Measurements from ENCODE around the gene ZNF45.
"Not testable (repeated sequence)": the region's sequence is repeated elsewhere in the genome, so short reads cannot be mapped to it uniquely, and the experiment has no call there.

Gene ZNF45

GRCh38 chr19:43934985-43935708 lies at the start of gene ZNF45:
Gene ZNF45 (minus strand): TSS chr19:43935282. CDS start chr19:43922185, 13,097 bp downstream.
- H3K4me1 ChIP-seq (ENCODE audit: insufficient read depth, low read length), result no peaks in the 10 kb centered on the region
- H3K9ac ChIP-seq (ENCODE audit: low read depth, low read length), result peak within 1 kb of the TSS; percentile 95
- peaks cover 5% of the 10 kb centered on the region; the same call in 1 of the 2 replicates for H3K9me3 ChIP-seq (ENCODE audit: control insufficient read depth, insufficient read depth, low read length)
- H3K36me3 ChIP-seq (ENCODE audit: insufficient read depth, low read length), result peaks cover 4% of the 10 kb centered on the region

GRCh38 chr19:43984687-43985000 lies 49.6 kb upstream of the ZNF45 start:
- H3K36me3 ChIP-seq (ENCODE audit: insufficient read depth, low read length), result no peaks in the 10 kb centered on the region
- H3K4me1 ChIP-seq (ENCODE audit: insufficient read depth, low read length), result no peaks in the 10 kb centered on the region
- no peaks in the 10 kb centered on the region for H3K9me3 ChIP-seq (ENCODE audit: control insufficient read depth, insufficient read depth, low read length)
- peak overlapping the region; percentile 85 for H3K9ac ChIP-seq (ENCODE audit: low read depth, low read length)

- H3K36me3 ChIP-seq (ENCODE audit: insufficient read depth, low read length), result no peaks in the 10 kb centered on the region
- no peaks in the 10 kb centered on the region for H3K9me3 ChIP-seq (ENCODE audit: control insufficient read depth, insufficient read depth, low read length)
- H3K9ac ChIP-seq (ENCODE audit: low read depth, low read length), result peak within 1 kb of the TSS; percentile 85
- no peaks in the 10 kb centered on the region for H3K4me1 ChIP-seq (ENCODE audit: insufficient read depth, low read length)
Observed at GRCh38 chr19:43983912-43984686, 49.0 kb upstream of the ZNF45 start, which contains the start of gene ZNF155. Gene ZNF155 (plus strand): TSS chr19:43984188. CDS start chr19:43988544, 4,356 bp downstream.

- peak overlapping the region; percentile 85; the same call in 1 of the 2 replicates for H3K9ac ChIP-seq (ENCODE audit: low read depth, low read length)
- no peaks in the 10 kb centered on the region for H3K9me3 ChIP-seq (ENCODE audit: control insufficient read depth, insufficient read depth, low read length)
- no peaks in the 10 kb centered on the region for H3K4me1 ChIP-seq (ENCODE audit: insufficient read depth, low read length)
- no peaks in the 10 kb centered on the region for H3K36me3 ChIP-seq (ENCODE audit: insufficient read depth, low read length)
Observed at GRCh38 chr19:43983544-43983911, 48.4 kb upstream of the ZNF45 start.

- Histone ChIP-seq H3K9ac (ENCODE audit: low read depth, low read length) (no peak overlapping the region), H3K4me1 (ENCODE audit: insufficient read depth, low read length) (no peaks in the 10 kb centered on the region), H3K36me3 (ENCODE audit: insufficient read depth, low read length) (no peaks in the 10 kb centered on the region), H3K9me3 (ENCODE audit: control insufficient read depth, insufficient read depth, low read length) (peaks cover 7% of the 10 kb centered on the region; the same call in 1 of the 2 replicates)
Observed at GRCh38 chr19:43976732-43977131, 41.6 kb upstream of the ZNF45 start.

- Histone ChIP-seq H3K36me3 (ENCODE audit: insufficient read depth, low read length) (peaks cover 52% of the 10 kb centered on the region), H3K9me3 (ENCODE audit: control insufficient read depth, insufficient read depth, low read length) (peaks cover 78% of the 10 kb centered on the region)
Observed at GRCh38 chr19:43966079-43966694, 31.1 kb upstream of the ZNF45 start.

GRCh38 chr19:43960411-43960810 lies 25.3 kb upstream of the ZNF45 start:
- Histone ChIP-seq H3K36me3 (ENCODE audit: insufficient read depth, low read length) (peaks cover 12% of the 10 kb centered on the region), H3K4me1 (ENCODE audit: insufficient read depth, low read length) (no peaks in the 10 kb centered on the region), H3K9me3 (ENCODE audit: control insufficient read depth, insufficient read depth, low read length) (peaks cover 42% of the 10 kb centered on the region), H3K9ac (ENCODE audit: low read depth, low read length) (no peak overlapping the region)

More at GRCh38 chr19:43966079-43966694, 31.1 kb upstream of the ZNF45 start:
- Histone ChIP-seq H3K4me1 (ENCODE audit: insufficient read depth, low read length) (no peaks in the 10 kb centered on the region), H3K9ac (ENCODE audit: low read depth, low read length) (no peak overlapping the region)

- Histone ChIP-seq H3K9ac (ENCODE audit: low read depth, low read length) (no peak overlapping the region), H3K9me3 (ENCODE audit: control insufficient read depth, insufficient read depth, low read length) (peaks cover 23% of the 10 kb centered on the region), H3K36me3 (ENCODE audit: insufficient read depth, low read length) (peaks cover 4% of the 10 kb centered on the region; the same call in 1 of the 2 replicates), H3K4me1 (ENCODE audit: insufficient read depth, low read length) (no peaks in the 10 kb centered on the region)
Observed at GRCh38 chr19:43957891-43958290, 22.8 kb upstream of the ZNF45 start.

GRCh38 chr19:43956827-43957226 lies 21.7 kb upstream of the ZNF45 start:
- peaks cover 18% of the 10 kb centered on the region for H3K9me3 ChIP-seq (ENCODE audit: control insufficient read depth, insufficient read depth, low read length)
- no peak overlapping the region for H3K9ac ChIP-seq (ENCODE audit: low read depth, low read length)

GRCh38 chr19:43950834-43951645 lies 16.0 kb upstream of the ZNF45 start, which contains the start of gene ZNF221:
Gene ZNF221 (plus strand): TSS chr19:43951228. CDS start chr19:43962727, 11,499 bp downstream.
- Histone ChIP-seq H3K4me1 (ENCODE audit: insufficient read depth, low read length) (no peaks in the 10 kb centered on the region), H3K36me3 (ENCODE audit: insufficient read depth, low read length) (no peaks in the 10 kb centered on the region; the same call in 1 of the 2 replicates), H3K9ac (ENCODE audit: low read depth, low read length) (peak within 1 kb of the TSS; percentile 71), H3K9me3 (ENCODE audit: control insufficient read depth, insufficient read depth, low read length) (peaks cover 9% of the 10 kb centered on the region)

More at GRCh38 chr19:43956827-43957226, 21.7 kb upstream of the ZNF45 start:
- no peaks in the 10 kb centered on the region; the same call in 1 of the 2 replicates for H3K36me3 ChIP-seq (ENCODE audit: insufficient read depth, low read length)
- no peaks in the 10 kb centered on the region for H3K4me1 ChIP-seq (ENCODE audit: insufficient read depth, low read length)

- not testable (repeated sequence) for H3K4me1 ChIP-seq (ENCODE audit: insufficient read depth, low read length); H3K9ac ChIP-seq (ENCODE audit: low read depth, low read length); H3K36me3 ChIP-seq (ENCODE audit: insufficient read depth, low read length); H3K9me3 ChIP-seq (ENCODE audit: control insufficient read depth, insufficient read depth, low read length)
Observed at GRCh38 chr19:43949803-43950202, 14.7 kb upstream of the ZNF45 start.

- not testable (repeated sequence) for H3K9ac ChIP-seq (ENCODE audit: low read depth, low read length); H3K4me1 ChIP-seq (ENCODE audit: insufficient read depth, low read length); H3K36me3 ChIP-seq (ENCODE audit: insufficient read depth, low read length); H3K9me3 ChIP-seq (ENCODE audit: control insufficient read depth, insufficient read depth, low read length)
Observed at GRCh38 chr19:43947412-43947811, 12.3 kb upstream of the ZNF45 start.

- no peaks in the 10 kb centered on the region for H3K4me1 ChIP-seq (ENCODE audit: insufficient read depth, low read length)
- no peak overlapping the region for H3K9ac ChIP-seq (ENCODE audit: low read depth, low read length)
- no peaks in the 10 kb centered on the region for H3K36me3 ChIP-seq (ENCODE audit: insufficient read depth, low read length)
- H3K9me3 ChIP-seq (ENCODE audit: control insufficient read depth, insufficient read depth, low read length), result peaks cover 5% of the 10 kb centered on the region; the same call in 1 of the 2 replicates
Observed at GRCh38 chr19:43941209-43941608, 6.1 kb upstream of the ZNF45 start.

- Histone ChIP-seq H3K4me1 (ENCODE audit: insufficient read depth, low read length) (no peaks in the 10 kb centered on the region), H3K9me3 (ENCODE audit: control insufficient read depth, insufficient read depth, low read length) (peaks cover 5% of the 10 kb centered on the region; the same call in 1 of the 2 replicates), H3K36me3 (ENCODE audit: insufficient read depth, low read length) (no peaks in the 10 kb centered on the region), H3K9ac (ENCODE audit: low read depth, low read length) (no peak overlapping the region)
Observed at GRCh38 chr19:43940719-43941118, 5.6 kb upstream of the ZNF45 start.
